Muscle of leg (tissue), 11 donors: ENCODE results near the gene SPAG9. TPM values are rescaled to one million over a fixed set of nuclear protein-coding genes. Genes with fewer than 3 reads are reported as not detected.
"Not testable (repeated sequence)": the region's sequence is repeated elsewhere in the genome, so short reads cannot be mapped to it uniquely, and the experiment has no call there.

Source experiments
- DNase-seq: peaks from one replicate; pipeline ENCODE4 v3.0.0; 2013
- H3K27ac ChIP-seq: one replicate; pipeline ENCODE4 v1.5.1; 2013; ENCODE audit warnings: mild to moderate bottlenecking, low read length, control low read depth
- H3K27me3 ChIP-seq: one replicate; pipeline ENCODE4 v1.6.1; 2013; ENCODE audit warnings: low read length; ENCODE audit not compliant: control insufficient read depth, insufficient read depth
- H3K36me3 ChIP-seq: one replicate; pipeline ENCODE4 v1.6.1; 2013; ENCODE audit warnings: low read length; ENCODE audit not compliant: control insufficient read depth, insufficient read depth
- H3K4me1 ChIP-seq: one replicate; pipeline ENCODE4 v1.6.1; 2013; ENCODE audit warnings: low read length; ENCODE audit not compliant: control insufficient read depth, insufficient read depth
- H3K4me3 ChIP-seq: one replicate; pipeline ENCODE4 v1.5.1; 2013; ENCODE audit warnings: low read length, control low read depth
- H3K9me3 ChIP-seq: replicated peaks from 2 replicates; pipeline ENCODE4 v1.6.1; 2013; ENCODE audit warnings: low read depth, low read length; ENCODE audit not compliant: control insufficient read depth
- WGBS: methylation state at CpG from one replicate; pipeline ENCODE4 v1.1.5; 2013; ENCODE audit warnings: missing lambda C conversion rate; ENCODE audit not compliant: insufficient coverage; 5-methylcytosine and 5-hydroxymethylcytosine counted together
- polyA plus RNA-seq, 8 donors: library from polyadenylated mRNA; unstranded; fragments of 120-200 nt; gene quantifications; one replicate each; pipeline versions ENCODE4 v1.2.1 to v1.2.3, GENCODE V29; 2013; ENCODE audit warnings: inconsistent platforms in 1 of 8, low replicate concordance in 1 of 8; ENCODE audit not compliant: insufficient read length in 8 of 8, insufficient read depth in 1 of 8
- total RNA-seq: library from RNA; stranded (reverse); fragments of 120-200 nt; gene quantifications from one replicate; pipeline ENCODE4 v1.2.4, GENCODE V29; 2013

The SPAG9 gene
- total and polyA plus RNA-seq, 9 donors, result 48.4 to 81.4 (median 66.4) TPM

GRCh38 chr17:51142597-51142996, 21.9 kb upstream of the SPAG9 start:
- Histone ChIP-seq H3K27ac (no peak overlapping the region), H3K9me3 (no peaks in the 10 kb centered on the region), H3K4me1 (no peaks in the 10 kb centered on the region), H3K36me3 (no peaks in the 10 kb centered on the region), H3K4me3 (no peak overlapping the region), H3K27me3 (no peaks in the 10 kb centered on the region)
- WGBS, result no CpG with 5 or more reads among the region's 2 CpGs
- no peak for DNase-seq

GRCh38 chr17:51135956-51136355, 15.3 kb upstream of the SPAG9 start:
- 92% methylated on average over 3 of the region's 3 CpGs for WGBS
- no peaks in the 10 kb centered on the region for H3K36me3 ChIP-seq
- H3K27ac ChIP-seq, result no peak overlapping the region
- no peaks in the 10 kb centered on the region for H3K27me3 ChIP-seq
- H3K9me3 ChIP-seq, result no peaks in the 10 kb centered on the region
- H3K4me3 ChIP-seq, result no peak overlapping the region
- no peak for DNase-seq
- no peaks in the 10 kb centered on the region for H3K4me1 ChIP-seq

GRCh38 chr17:51133365-51133764, 12.7 kb upstream of the SPAG9 start:
- Histone ChIP-seq H3K9me3 (no peaks in the 10 kb centered on the region), H3K4me1 (no peaks in the 10 kb centered on the region), H3K27me3 (no peaks in the 10 kb centered on the region), H3K4me3 (no peak overlapping the region), H3K27ac (no peak overlapping the region), H3K36me3 (no peaks in the 10 kb centered on the region)
- WGBS, result no CpG with 5 or more reads among the region's 2 CpGs
- no peak for DNase-seq

GRCh38 chr17:51132964-51133319, 12.3 kb upstream of the SPAG9 start:
- H3K9me3 ChIP-seq, result no peaks in the 10 kb centered on the region
- no peak overlapping the region for H3K27ac ChIP-seq
- H3K36me3 ChIP-seq, result no peaks in the 10 kb centered on the region
- DNase-seq, result no peak
- no peak overlapping the region for H3K4me3 ChIP-seq
- H3K4me1 ChIP-seq, result no peaks in the 10 kb centered on the region
- no peaks in the 10 kb centered on the region for H3K27me3 ChIP-seq

GRCh38 chr17:51128076-51128475, 7.4 kb upstream of the SPAG9 start:
- peak; percentile 14 for DNase-seq
- Histone ChIP-seq H3K4me1 (no peaks in the 10 kb centered on the region), H3K36me3 (no peaks in the 10 kb centered on the region), H3K27me3 (no peaks in the 10 kb centered on the region), H3K9me3 (no peaks in the 10 kb centered on the region), H3K27ac (no peak overlapping the region), H3K4me3 (no peak overlapping the region)
- WGBS, result 57% methylated on average over 1 of the region's 3 CpGs

- Histone ChIP-seq H3K9me3 (no peaks in the 10 kb centered on the region), H3K36me3 (no peaks in the 10 kb centered on the region), H3K4me3 (no peak overlapping the region), H3K27ac (no peak overlapping the region), H3K27me3 (no peaks in the 10 kb centered on the region), H3K4me1 (peaks cover 2% of the 10 kb centered on the region)
- 78% methylated on average over 5 of the region's 5 CpGs for WGBS
- no peak for DNase-seq
Observed at GRCh38 chr17:51124640-51125503, 4.2 kb upstream of the SPAG9 start.

GRCh38 chr17:51122473-51123115, 1.9 kb upstream of the SPAG9 start:
- H3K9me3 ChIP-seq, H3K36me3 ChIP-seq, H3K27me3 ChIP-seq, DNase-seq, H3K4me3 ChIP-seq: not testable (repeated sequence)
- Histone ChIP-seq H3K27ac (peak overlapping the region; percentile 100), H3K4me1 (peaks cover 13% of the 10 kb centered on the region)
- WGBS, result 88% methylated on average over 3 of the region's 10 CpGs

- peak overlapping the region; percentile 86 for H3K4me3 ChIP-seq
- H3K27me3 ChIP-seq, result no peaks in the 10 kb centered on the region
- H3K27ac ChIP-seq, result peak overlapping the region; percentile 100
- DNase-seq, result peak; percentile 88
- WGBS, result 7% methylated on average over 9 of the region's 23 CpGs
- H3K9me3 ChIP-seq, result no peaks in the 10 kb centered on the region
- peaks cover 13% of the 10 kb centered on the region for H3K4me1 ChIP-seq
- H3K36me3 ChIP-seq, result no peaks in the 10 kb centered on the region
Observed at GRCh38 chr17:51121620-51122472, 1.2 kb upstream of the SPAG9 start.

- H3K27ac ChIP-seq, result peak overlapping the region; percentile 97
- H3K4me1 ChIP-seq, result peaks cover 13% of the 10 kb centered on the region
- no peaks in the 10 kb centered on the region for H3K9me3 ChIP-seq
- H3K4me3 ChIP-seq, result peak overlapping the region; percentile 79
- no peak for DNase-seq
- no peaks in the 10 kb centered on the region for H3K36me3 ChIP-seq
- WGBS, result under 1% methylated on average over 42 of the region's 42 CpGs
- H3K27me3 ChIP-seq, result no peaks in the 10 kb centered on the region
Observed at GRCh38 chr17:51120357-51120738, 320 bp downstream of the SPAG9 start.
